T1000 (cell line): ENCODE data around the gene IGHMBP2.

Experiments
- DNase-seq: peaks from one replicate; lab custom pipeline; 2025; ENCODE audit warnings: mixed read lengths; lab: John Stamatoyannopoulos, UW

IGHMBP2 gene

DNA sequence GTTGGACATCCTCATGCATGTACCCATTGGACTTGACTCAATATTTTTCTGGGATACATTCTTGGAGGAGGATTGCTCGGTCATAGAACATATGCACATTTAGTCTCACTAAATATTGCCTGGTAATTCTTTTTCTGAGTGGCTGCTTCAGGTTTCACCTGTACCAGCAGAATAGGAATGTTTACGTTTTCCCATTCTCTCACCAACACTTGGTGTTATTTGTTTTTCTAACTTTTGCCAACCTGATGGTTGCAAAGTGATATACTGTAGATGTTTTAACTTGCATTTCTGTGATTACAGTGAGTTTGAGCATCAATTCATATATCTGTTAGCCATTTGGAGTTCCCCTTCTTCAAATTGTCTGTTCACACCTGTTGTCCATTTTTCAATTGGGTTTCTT lies 78.4 kb downstream of the IGHMBP2 start:
- DNase-seq = no peak

DNA sequence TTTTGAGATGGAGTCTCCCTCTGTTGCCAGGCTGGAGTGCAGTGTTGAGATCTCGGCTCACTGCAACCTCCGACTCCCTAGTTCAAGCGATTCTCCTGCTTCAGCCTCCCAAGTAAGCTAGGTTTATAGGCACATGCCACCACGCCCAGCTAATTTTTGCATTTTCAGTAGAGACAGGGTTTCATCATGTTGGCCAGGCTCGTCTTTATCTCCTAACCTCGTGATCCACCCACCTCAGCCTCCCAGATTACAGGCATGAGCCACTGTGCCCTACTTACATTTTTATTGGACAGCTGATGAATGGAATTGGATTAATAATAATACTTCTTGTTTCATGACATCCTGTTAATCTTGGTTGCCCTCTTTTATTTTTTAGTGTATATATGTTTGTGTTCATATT lies 80.1 kb downstream of the IGHMBP2 start:
- no peak for DNase-seq

DNA sequence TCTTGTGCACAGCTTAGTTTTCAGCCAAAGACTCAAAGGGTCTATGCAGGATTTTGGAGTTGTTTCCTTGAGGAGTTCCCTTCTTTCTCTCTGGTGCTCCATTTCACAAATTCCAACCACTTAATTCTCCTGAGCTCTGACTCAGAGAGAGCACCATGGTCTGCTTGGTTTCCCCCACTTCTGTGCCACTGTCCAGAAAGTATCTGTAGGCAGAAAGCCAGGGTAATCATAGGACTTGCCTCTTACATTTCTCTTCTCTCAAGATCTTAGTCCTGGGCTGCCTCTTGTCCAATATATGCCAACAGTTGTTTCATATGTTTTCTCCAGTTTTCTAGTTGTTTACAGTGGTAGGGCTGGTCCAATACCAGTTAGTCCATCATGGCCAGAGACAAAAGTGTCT lies 83.5 kb downstream of the IGHMBP2 start:
- no peak for DNase-seq

DNA sequence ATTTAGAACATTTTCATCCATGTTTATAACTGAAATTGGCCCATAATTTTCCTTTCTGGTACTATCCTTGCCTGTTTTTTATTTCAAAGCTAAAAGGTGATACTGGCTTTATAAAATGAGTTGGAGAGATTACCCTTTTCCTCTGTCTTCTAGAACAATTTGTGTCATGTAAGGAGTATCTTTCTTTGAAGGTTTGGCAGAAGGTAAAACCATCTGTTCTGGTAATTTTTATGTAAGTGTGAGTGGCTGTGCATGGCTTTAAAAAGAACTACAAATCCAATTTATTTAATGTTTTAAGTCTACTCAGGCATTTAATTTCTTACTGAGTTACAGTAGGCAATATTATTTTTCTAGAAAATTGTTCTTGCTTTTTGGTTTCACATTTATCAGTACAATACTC lies 84.8 kb downstream of the IGHMBP2 start:
- DNase-seq = no peak
